Bronchial smooth muscle cell (primary cell): Measurements from ENCODE around the gene EML6. TPM values are rescaled to one million over a fixed set of nuclear protein-coding genes. Genes with fewer than 3 reads are reported as not detected.

Source experiments
- total RNA-seq: library from RNA; depleted of rRNA; stranded (reverse); fragments of >200 nt; gene quantifications from 2 replicates; pipeline ENCODE4 v1.2.1, GENCODE V29; 2014

The EML6 gene
- total RNA-seq, result 0.17 and 0.63 TPM in 2 replicates

GRCh38 chr2:54723131-54723995 is at the start of gene EML6:
Gene EML6 (plus strand): TSS chr2:54723662. CDS start chr2:54725062, 1,400 bp downstream.

